Progenitor cell of endocrine pancreas (in vitro differentiated cells): ENCODE data around the gene IMMT. TPM values are rescaled to one million over a fixed set of nuclear protein-coding genes. Genes with fewer than 3 reads are reported as not detected.

Source experiments
- DNase-seq: peaks from one replicate; pipeline ENCODE4 v3.0.0; 2021; ENCODE audit warnings: low spot score; ENCODE audit not compliant: unreplicated experiment
- H3K27ac Mint-ChIP-seq: 2 replicates; pipeline ENCODE4 v1.8.0; 2021; ENCODE audit warnings: mild to moderate bottlenecking, moderate library complexity, mixed read lengths
- H3K27me3 Mint-ChIP-seq: 2 replicates; pipeline ENCODE4 v1.8.0; 2021; ENCODE audit warnings: mixed read lengths
- H3K36me3 Mint-ChIP-seq: 2 replicates; pipeline ENCODE4 v1.8.0; 2022; ENCODE audit warnings: mixed read lengths; ENCODE audit not compliant: insufficient read depth
- H3K4me1 Mint-ChIP-seq: 2 replicates; pipeline ENCODE4 v1.8.0; 2021; ENCODE audit warnings: low read depth, mixed read lengths
- H3K4me3 Mint-ChIP-seq: 2 replicates; pipeline ENCODE4 v1.8.0; 2021; ENCODE audit warnings: low read depth, mild to moderate bottlenecking, moderate library complexity, mixed read lengths
- H3K9me3 Mint-ChIP-seq: 2 replicates; pipeline ENCODE4 v1.8.0; 2021; ENCODE audit warnings: low read depth, mixed read lengths
- total RNA-seq: library from RNA; stranded (reverse); gene quantifications from 2 replicates; pipeline ENCODE4 v1.2.1, GENCODE V29; 2021
- TF ChIP-seq, protein P1 (sequence below): fragments of 200-600 bp; sonication (generic); IDR thresholded peaks from one replicate; pipeline ENCODE4 v1.5.0; 2021; ENCODE audit warnings: antibody characterized with exemption, mild to moderate bottlenecking; ENCODE audit not compliant: unreplicated experiment

IMMT gene
- total RNA-seq, 1 donor from 2014 or later: 94.1 TPM

DNA sequence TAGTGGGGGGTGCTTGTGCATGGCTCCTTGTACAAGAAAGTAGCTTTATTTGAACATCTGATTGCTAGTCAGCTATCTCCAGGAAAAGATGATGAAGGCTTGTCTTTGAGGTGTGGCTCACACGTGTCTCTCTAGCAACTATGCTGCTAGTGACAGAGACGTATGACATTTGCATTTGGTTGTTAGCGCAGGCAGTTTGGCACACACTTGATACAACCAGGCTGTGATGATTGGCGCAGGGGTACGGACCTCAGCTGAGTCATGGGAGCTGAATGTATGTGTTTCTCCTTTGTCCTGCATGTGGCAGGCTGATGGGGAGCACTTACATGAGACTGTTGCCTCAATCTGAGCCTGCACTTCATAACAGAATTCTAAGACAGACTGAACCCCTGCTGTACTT lies 59.6 kb downstream of the IMMT start:
- no peak overlapping the region for H3K4me3 Mint-ChIP-seq

DNA sequence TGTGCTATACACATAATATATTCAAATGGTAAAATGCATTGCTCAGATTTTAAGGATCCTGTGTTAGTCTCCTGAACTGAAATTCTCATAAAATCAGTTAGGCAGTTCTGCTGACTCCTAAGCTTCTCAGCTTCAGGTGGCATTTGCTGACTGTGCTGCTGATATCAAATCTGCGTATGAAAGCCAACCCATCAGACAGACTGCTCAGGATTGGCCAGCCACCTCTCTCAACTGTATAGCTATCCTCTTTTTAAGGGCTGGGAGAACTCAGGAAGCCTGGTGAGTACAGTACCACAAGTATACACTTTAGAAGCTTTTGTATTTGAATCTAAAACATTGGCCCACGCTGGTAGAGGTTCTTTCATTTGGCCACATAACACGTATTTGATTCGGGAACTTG lies 60.6 kb downstream of the IMMT start:
- Mint-ChIP-seq H3K27me3 (no peaks in the 10 kb centered on the region), H3K27ac (no peak overlapping the region), H3K9me3 (no peaks in the 10 kb centered on the region), H3K4me3 (no peak overlapping the region), H3K36me3 (peaks cover 44% of the 10 kb centered on the region), H3K4me1 (no peaks in the 10 kb centered on the region)
- TF ChIP-seq, protein P1, sequence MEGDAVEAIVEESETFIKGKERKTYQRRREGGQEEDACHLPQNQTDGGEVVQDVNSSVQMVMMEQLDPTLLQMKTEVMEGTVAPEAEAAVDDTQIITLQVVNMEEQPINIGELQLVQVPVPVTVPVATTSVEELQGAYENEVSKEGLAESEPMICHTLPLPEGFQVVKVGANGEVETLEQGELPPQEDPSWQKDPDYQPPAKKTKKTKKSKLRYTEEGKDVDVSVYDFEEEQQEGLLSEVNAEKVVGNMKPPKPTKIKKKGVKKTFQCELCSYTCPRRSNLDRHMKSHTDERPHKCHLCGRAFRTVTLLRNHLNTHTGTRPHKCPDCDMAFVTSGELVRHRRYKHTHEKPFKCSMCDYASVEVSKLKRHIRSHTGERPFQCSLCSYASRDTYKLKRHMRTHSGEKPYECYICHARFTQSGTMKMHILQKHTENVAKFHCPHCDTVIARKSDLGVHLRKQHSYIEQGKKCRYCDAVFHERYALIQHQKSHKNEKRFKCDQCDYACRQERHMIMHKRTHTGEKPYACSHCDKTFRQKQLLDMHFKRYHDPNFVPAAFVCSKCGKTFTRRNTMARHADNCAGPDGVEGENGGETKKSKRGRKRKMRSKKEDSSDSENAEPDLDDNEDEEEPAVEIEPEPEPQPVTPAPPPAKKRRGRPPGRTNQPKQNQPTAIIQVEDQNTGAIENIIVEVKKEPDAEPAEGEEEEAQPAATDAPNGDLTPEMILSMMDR: no peak
- no peak for DNase-seq

More for the DNA sequence above, 59.6 kb downstream of the IMMT start:
- no peaks in the 10 kb centered on the region for H3K27me3 Mint-ChIP-seq
- H3K4me1 Mint-ChIP-seq: no peaks in the 10 kb centered on the region
- no peak overlapping the region for H3K27ac Mint-ChIP-seq
- peaks cover 41% of the 10 kb centered on the region for H3K36me3 Mint-ChIP-seq
- no peak for DNase-seq
- H3K9me3 Mint-ChIP-seq: no peaks in the 10 kb centered on the region
- TF ChIP-seq, protein P1: no peak

DNA sequence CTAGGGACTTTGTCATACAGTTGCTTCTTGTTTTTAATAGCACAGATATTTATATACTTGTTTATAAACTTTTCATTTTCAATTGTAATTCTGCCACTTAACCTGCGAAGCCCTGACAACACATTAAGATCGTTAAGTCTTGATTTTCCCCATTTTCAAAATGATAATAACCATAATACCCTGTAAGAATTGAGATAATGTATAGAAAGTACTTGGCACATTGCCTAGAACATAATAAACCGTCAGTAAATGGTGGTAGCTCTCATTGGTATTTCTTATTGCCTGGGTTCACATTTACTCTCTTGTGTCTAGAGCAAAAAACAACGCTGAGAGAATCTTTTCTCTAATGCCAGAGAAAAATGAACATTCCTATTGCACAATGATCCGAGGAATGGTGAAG lies 70.6 kb downstream of the IMMT start:
- Mint-ChIP-seq H3K4me3 (no peak overlapping the region), H3K4me1 (no peaks in the 10 kb centered on the region)

DNA sequence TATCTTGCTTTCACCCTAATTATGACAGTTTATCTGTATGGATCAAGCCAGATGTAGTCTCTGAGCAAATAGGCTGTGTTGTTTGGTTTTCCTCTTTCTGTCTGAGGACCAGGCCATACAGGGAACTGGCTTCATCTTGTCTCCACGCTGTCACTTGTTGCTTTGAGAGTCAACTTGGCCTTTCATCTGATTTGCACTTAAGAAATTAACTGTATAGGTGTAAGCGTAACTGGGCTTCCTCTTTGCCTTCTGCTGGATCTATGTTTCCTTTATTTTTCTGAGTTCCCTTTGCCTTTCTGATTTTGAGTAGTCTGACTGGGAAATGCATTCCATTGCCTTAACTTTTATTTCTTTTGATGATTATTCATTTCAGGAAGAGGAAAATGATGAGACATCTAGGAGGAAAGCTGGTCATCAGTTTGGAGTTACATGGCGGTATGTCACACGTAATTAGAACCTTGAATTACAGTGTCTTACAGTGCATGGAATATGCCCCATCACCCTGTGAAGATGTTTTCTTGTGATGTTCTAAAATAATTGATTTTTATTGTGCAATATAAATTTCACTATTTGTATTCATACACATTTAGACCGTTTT lies 71.8 kb downstream of the IMMT start:
- H3K27me3 Mint-ChIP-seq: no peaks in the 10 kb centered on the region
- no peak for DNase-seq

More for the DNA sequence above, 70.6 kb downstream of the IMMT start:
- Mint-ChIP-seq H3K36me3 (peaks cover 18% of the 10 kb centered on the region), H3K27ac (no peak overlapping the region), H3K27me3 (no peaks in the 10 kb centered on the region), H3K9me3 (no peaks in the 10 kb centered on the region)
- TF ChIP-seq, protein P1: no peak
- DNase-seq: no peak

DNA sequence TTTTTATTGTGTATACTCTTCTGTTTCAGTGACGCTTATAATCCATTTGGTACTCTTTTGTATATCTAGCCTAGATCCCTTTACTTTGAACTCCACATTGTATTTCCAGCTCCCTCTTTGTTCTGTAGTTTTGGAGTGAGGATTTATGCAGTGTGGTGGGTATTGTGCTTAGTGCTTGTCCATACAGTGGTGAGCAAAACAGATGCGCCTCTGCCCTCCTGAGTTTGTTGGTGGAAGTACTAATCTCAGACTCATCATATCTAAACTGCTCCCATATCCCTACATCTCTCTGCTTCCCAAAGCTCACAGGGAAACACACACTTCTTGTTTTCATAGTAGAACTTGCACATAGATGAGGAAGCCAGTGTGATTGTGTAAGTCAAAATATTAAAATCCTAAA lies 77.1 kb downstream of the IMMT start:
- Mint-ChIP-seq H3K27me3 (no peaks in the 10 kb centered on the region), H3K27ac (no peak overlapping the region), H3K4me3 (no peak overlapping the region)

More for the DNA sequence above, 71.8 kb downstream of the IMMT start:
- Mint-ChIP-seq H3K27ac (no peak overlapping the region), H3K4me1 (no peaks in the 10 kb centered on the region), H3K4me3 (no peak overlapping the region), H3K36me3 (peaks cover 22% of the 10 kb centered on the region), H3K9me3 (no peaks in the 10 kb centered on the region)
- TF ChIP-seq, protein P1: no peak

More for the DNA sequence above, 77.1 kb downstream of the IMMT start:
- Mint-ChIP-seq H3K4me1 (no peaks in the 10 kb centered on the region), H3K36me3 (peaks cover 22% of the 10 kb centered on the region), H3K9me3 (no peaks in the 10 kb centered on the region)
- DNase-seq: no peak
- TF ChIP-seq, protein P1: no peak
